SHP77 (cell line): ENCODE measurements around the gene C10orf120.

ENCODE experiments used
- DNase-seq, 2 experiments: peaks; one replicate each; lab custom pipeline; 2025; lab: John Stamatoyannopoulos, UW

C10orf120 gene

GRCh38 chr10:122703483-122704448 lies 4.1 kb upstream of the C10orf120 start:
- peak; percentile 56 to 75 for DNase-seq

- no peak for DNase-seq
These were observed 2.6 kb upstream of the C10orf120 start for GRCh38 chr10:122702275-122702674.

- DNase-seq: no peak
These were observed 2.0 kb upstream of the C10orf120 start for GRCh38 chr10:122701652-122702051.

- no peak for DNase-seq
These were observed 3.0 kb downstream of the C10orf120 start for GRCh38 chr10:122696687-122697086.

GRCh38 chr10:122692744-122693143 lies 6.9 kb downstream of the C10orf120 start:
- no peak for DNase-seq

GRCh38 chr10:122689146-122689820 lies 10.4 kb downstream of the C10orf120 start:
- DNase-seq: no peak

GRCh38 chr10:122688293-122688989 lies 11.2 kb downstream of the C10orf120 start:
- DNase-seq: no peak

- no peak for DNase-seq
These were observed 17.1 kb downstream of the C10orf120 start for GRCh38 chr10:122682522-122682921.

GRCh38 chr10:122678266-122678665 lies 21.4 kb downstream of the C10orf120 start:
- DNase-seq: no peak

GRCh38 chr10:122675278-122675677 lies 24.4 kb downstream of the C10orf120 start:
- no peak for DNase-seq

GRCh38 chr10:122674781-122675180 lies 24.9 kb downstream of the C10orf120 start:
- DNase-seq: no peak

GRCh38 chr10:122673731-122674130 lies 25.9 kb downstream of the C10orf120 start:
- DNase-seq: no peak

GRCh38 chr10:122673269-122673668 lies 26.4 kb downstream of the C10orf120 start:
- DNase-seq: no peak

- DNase-seq: no peak
These were observed 27.0 kb downstream of the C10orf120 start for GRCh38 chr10:122672655-122673054.

GRCh38 chr10:122671355-122671754 lies 28.3 kb downstream of the C10orf120 start:
- DNase-seq: no peak

GRCh38 chr10:122669842-122670241 lies 29.8 kb downstream of the C10orf120 start:
- DNase-seq: no peak

GRCh38 chr10:122669045-122669444 lies 30.6 kb downstream of the C10orf120 start:
- DNase-seq: no peak

GRCh38 chr10:122665946-122666345 lies 33.7 kb downstream of the C10orf120 start:
- no peak for DNase-seq

- no peak for DNase-seq
These were observed 34.3 kb downstream of the C10orf120 start for GRCh38 chr10:122665329-122665860.

- DNase-seq: no peak
These were observed 35.1 kb downstream of the C10orf120 start for GRCh38 chr10:122664501-122664900.

GRCh38 chr10:122663516-122664130 lies 36.0 kb downstream of the C10orf120 start:
- DNase-seq: no peak

- no peak for DNase-seq
These were observed 37.4 kb downstream of the C10orf120 start for GRCh38 chr10:122662231-122662630.
